HG02943 (cell line): ENCODE measurements around the gene DBP.

Source experiments
- ATAC-seq: cut with Tn5 transposase; IDR thresholded peaks from one replicate; pipeline ENCODE4 v1.9.1; 2021; ENCODE audit warnings: mild to moderate bottlenecking, low read depth, moderate library complexity; ENCODE audit not compliant: unreplicated experiment

The DBP gene

DNA sequence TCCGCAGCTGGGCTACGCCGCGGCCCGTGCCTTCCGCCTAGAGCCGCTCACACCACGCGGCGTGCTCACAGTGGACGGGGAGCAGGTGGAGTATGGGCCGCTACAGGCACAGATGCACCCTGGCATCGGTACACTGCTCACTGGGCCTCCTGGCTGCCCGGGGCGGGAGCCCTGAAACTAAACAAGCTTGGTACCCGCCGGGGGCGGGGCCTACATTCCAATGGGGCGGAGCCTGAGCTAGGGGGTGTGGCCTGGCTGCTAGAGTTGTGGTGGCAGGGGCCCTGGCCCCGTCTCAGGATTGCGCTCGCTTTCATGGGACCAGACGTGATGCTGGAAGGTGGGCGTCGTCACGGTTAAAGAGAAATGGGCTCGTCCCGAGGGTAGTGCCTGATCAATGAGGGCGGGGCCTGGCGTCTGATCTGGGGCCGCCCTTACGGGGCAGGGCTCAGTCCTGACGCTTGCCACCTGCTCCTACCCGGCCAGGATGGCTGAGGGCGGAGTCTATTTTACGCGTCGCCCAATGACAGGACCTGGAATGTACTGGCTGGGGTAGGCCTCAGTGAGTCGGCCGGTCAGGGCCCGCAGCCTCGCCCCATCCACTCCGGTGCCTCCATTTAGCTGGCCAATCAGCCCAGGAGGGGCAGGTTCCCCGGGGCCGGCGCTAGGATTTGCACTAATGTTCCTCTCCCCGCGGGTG lies 7.4 kb downstream of the DBP start:
- ATAC-seq, result no peak

DNA sequence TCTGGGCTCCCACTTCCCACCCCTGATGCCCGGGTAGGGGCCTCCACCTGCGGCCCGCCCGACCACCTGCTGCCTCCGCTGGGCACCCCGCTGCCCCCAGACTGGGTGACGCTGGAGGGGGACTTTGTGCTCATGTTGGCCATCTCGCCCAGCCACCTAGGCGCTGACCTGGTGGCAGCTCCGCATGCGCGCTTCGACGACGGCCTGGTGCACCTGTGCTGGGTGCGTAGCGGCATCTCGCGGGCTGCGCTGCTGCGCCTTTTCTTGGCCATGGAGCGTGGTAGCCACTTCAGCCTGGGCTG lies 7.9 kb downstream of the DBP start:
- no peak for ATAC-seq

DNA sequence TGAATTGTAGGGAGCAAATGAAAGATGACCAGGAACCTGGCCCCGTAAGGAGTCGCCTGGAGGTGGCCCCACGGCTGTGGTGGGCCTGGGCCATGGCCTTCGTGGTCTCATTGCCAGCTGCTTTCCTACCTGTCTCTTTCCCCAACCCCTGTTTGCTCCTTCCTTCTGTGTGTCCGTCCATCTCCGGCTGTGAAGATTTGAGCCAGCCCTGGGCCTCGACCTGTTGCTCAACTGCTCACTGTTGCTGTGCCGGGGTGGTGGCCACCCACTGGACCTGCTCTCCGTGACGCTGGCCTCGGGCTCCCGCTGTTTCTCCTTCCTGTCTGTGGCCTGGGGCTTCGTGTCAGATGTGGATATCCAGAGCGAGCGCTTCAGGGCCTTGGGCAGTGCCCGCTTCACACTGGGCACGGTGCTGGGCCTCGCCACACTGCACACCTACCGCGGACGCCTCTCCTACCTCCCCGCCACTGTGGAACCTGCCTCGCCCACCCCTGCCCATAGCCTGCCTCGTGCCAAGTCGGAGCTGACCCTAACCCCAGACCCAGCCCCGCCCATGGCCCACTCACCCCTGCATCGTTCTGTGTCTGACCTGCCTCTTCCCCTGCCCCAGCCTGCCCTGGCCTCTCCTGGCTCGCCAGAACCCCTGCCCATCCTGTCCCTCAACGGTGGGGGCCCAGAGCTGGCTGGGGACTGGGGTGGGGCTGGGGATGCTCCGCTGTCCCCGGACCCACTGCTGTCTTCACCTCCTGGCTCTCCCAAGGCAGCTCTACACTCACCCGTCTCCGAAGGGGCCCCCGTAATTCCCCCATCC lies 8.5 kb downstream of the DBP start:
- ATAC-seq, result no peak

DNA sequence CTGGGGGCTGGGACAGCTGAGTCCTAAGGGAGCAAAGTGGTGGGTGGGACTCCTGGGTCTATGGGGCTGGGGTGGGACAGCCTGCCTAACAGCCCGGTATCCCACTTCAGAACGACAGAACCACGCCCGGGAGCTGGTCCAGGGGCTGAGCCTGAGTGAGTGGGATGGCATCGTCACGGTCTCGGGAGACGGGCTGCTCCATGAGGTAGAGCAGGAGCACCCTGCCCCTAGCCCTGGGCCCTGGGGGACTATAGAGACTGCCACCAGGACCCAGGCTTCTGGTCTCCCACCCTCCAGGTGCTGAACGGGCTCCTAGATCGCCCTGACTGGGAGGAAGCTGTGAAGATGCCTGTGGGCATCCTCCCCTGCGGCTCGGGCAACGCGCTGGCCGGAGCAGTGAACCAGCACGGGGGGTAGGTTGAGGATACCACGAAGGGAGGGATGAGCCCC lies 9.3 kb downstream of the DBP start:
- no peak for ATAC-seq

DNA sequence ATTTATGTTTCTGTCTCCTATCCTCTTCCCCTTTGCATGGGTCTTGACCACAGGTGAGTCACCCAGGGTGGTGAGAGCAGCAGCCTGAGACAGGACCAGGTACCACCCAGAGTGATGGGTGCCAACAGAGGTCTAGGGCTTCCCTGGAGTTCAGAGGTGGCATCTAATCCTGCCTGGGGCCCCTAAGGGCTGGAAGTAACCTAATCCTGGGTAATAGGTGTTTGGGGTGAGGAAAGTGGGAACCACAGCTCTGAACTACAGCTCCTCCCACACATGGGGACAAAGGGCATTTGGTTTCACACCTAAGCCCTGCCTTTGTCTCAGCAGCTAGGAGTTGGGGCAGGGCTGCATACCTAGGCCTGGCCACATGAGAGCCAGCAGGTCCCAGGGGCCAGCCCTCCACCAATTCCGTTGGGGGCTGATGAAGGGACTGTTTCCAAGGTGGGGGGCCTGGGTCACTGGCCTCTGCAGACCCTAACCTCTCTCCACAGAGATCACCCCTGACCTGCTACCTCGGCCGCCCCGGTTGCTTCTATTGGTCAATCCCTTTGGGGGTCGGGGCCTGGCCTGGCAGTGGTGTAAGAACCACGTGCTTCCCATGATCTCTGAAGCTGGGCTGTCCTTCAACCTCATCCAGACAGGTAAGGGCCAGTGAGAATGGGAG lies 9.8 kb downstream of the DBP start:
- ATAC-seq, result no peak

DNA sequence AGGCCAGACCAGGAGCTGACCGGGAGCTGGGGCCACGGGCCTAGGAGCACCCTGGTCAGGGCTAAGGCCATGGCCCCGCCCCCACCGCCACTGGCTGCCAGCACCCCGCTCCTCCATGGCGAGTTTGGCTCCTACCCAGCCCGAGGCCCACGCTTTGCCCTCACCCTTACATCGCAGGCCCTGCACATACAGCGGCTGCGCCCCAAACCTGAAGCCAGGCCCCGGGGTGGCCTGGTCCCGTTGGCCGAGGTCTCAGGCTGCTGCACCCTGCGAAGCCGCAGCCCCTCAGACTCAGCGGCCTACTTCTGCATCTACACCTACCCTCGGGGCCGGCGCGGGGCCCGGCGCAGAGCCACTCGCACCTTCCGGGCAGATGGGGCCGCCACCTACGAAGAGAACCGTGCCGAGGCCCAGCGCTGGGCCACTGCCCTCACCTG lies 11.3 kb downstream of the DBP start:
- ATAC-seq, result no peak

DNA sequence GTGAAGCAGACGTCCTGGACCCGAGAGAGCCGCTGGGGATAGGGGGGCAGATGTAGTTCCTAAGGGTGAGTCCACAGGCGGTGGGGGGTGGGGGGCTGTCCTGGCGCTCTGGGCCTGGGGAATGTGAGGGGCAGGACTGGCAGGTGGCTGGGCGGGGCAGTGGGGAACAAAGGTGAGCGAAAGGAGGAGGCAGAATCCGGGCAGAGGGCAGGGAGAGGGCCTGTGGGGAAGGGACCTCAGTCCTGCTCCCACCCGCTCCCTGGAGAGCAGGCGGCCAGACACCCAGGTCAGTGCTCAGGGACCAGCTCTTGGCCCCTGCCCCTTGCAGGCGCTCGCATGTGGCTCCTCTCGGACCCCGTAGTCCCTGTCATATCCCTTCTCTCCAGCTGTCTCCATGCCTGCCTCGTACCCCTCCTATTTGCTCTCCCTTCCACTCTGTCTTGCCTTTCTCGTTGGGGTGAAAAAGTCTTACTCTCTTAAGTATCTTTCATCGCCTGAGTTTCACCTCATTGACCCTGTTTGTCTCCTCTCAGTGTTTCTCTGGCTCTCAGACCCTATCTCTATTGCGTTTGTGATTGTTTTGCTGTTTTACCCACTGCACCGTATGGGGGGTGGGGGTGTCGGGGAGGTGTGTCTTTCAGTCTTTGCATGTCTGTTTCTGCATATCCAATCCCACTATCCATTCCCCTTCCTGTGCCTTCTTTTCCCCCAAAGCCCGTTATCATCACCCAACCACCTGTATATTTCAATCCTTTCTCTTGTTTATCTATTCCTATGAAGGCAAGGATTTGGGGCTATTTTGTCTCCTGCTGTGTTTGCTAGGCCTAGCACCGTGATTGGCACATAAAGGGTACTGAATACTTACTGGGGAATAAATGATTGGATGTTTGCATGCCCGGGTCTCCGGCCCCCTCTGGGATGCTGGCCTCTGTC lies 12.1 kb downstream of the DBP start:
- ATAC-seq, result no peak

DNA sequence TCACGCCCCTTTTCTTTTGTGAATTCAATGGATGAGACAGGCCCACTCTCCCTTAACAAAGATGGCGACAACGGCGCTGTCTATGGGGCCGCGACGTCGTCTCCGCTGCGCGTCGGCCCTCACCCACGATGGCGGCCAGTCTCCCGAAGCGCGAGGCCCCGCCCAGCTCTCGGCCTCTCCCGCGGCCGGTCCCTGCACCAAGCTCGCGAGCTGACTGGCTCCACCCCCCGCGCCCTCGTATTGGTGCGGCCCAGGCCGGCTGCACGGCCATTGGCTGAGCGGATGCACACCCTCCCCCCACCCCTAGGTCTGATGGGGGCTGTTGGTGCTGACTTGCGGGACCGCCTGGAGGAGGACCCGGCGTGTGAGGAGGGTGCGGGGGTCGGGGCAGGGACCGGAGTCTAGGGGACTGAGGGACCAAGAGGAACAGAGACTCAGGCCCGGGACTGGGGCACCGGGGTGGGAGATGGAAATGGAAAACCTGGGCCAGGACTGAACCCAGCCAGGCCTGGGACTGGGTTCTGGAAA lies 13.0 kb downstream of the DBP start:
- peak; percentile 51 for ATAC-seq

DNA sequence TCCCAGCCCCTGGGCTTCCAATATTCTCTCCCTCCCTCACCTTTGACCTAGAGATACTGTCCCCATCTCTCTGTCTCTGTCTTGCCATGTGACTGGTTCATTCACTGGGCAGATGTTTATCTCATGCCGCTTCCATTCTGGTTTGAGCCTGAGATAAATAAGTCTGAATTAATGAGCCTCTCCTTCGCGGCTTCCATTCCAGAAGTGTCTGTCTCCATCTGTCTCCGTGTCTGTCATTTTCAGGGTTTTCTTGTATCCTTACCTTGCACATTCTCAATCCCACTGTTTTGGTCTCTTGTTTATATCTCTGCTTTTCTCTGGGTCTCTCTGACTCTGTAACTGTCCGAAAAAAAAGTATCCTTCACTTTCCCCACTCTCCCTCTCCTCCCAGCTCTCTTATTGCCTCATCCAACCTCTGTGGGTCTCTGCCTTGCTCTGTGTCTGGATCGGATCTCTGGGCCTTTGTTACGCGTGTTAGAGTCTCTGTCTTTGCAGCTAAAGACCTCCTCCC lies 13.6 kb downstream of the DBP start:
- ATAC-seq, result no peak

DNA sequence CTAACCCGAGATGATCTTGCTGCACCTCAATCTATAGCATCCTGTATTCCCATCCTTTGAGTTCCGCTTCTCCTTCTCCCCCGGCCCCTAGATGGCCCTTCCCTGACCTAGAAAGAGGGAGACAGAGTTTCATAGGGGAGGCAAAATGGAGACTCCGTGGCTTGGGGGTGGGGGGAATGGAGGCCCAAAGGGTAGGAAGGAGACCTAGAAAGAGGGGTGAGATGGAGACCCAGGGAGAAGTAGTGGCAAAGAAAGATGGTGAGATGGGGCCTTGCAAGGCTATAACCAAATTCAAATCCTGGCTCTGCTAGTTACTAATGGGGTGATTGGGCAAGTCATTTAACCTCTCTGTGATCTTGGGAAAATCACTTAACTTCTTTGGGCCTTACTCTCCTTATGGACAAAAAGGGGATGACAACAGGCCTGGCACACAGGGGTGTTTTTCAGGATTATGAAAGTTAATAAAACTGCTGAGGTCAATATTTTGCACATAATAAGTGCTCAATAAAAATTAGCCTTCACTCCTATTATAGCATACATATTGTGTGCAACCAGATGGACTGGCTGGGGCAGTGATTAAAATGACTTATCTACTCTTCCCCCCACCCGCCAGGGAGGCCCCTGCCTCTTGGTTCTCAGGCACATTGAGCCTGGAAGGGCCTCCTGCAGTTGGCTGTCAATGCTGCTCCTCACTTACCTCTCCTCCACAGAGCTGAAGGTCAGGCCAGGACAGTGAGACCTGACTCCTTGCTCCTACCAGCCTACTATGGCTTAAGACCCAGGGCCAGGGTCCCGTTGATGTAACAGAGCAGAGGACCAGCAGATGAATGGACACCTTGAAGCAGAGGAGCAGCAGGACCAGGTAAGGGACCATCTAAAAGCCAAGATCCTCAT lies 17.2 kb downstream of the DBP start:
- no peak for ATAC-seq

DNA sequence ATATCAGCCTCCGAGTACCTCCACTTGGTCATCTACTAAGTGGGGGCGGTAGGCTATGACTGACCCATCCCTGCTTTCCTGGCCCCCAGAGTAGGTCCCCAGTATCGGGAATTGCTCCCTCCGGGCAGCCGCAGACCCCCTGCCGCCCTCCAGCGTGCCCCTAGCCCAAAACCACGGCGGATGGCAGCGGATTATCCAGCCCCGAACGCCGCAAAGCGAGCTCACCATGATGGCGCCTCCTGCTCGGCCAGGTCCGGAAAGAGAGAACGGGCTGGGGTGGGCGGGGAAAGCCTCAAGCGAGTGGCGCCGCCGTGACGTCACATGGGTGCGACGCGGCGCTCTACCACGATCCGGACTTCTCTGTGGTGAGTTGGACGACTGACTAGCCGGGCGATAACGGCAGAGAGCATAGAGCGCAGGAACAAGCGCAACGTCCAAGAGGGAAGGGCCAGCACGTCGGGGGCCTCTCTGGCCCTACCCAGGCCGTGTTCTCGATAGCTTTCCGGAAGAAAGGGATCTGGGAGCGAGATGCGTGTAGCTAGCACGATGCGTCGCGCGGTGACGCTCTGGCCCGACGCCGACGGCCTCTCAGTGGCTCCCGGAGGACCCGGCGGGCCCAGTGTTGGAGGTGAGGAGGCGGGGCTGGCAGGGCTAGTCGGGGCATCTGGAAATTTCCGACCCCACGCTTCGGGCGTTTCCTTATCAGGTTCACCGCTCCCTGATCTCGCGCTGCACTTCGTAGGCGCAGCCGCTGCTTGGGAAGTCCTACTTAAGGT lies 18.1 kb downstream of the DBP start, which contains the start of the genes RPL18 and SPHK2:
RPL18 (minus strand) TSS at position 263 of the 776 bp plus-strand sequence; CDS start at position 228, 35 bp downstream.
SPHK2 (plus strand) TSS at position 591 of the 776 bp plus-strand sequence. CDS start 1,009 bp downstream, outside the sequence.
- ATAC-seq, result peak; percentile 86

DNA sequence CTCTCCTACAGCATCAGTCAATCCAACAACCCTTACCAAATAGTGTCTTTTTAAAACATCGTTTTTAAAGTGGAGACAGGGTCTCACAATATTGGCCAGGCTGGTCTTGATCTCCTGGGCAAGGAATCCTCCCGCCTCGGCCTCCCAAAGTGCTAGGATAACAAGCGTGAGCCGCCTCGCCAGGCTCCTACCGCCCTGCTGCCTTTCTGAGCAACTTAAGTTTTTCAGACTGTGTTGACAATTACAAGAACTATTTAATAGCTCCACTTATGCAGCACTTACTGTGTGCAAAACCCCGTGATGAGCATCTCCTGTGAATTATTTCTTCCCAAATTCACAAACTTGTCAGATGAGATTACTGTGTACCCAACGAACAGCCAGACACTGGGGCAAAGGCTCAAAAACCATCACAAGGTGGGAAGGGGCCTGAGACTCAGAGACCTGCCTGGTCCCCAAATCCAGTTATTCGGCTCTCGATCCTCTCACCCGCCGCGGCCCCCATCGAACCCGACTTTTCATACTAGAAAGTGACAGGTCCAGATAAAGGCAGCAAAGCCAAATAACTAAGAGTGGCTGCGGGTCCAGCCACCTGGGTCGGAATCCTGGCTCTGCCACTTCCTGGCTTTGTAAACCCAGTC lies 18.8 kb downstream of the DBP start:
- no peak for ATAC-seq

DNA sequence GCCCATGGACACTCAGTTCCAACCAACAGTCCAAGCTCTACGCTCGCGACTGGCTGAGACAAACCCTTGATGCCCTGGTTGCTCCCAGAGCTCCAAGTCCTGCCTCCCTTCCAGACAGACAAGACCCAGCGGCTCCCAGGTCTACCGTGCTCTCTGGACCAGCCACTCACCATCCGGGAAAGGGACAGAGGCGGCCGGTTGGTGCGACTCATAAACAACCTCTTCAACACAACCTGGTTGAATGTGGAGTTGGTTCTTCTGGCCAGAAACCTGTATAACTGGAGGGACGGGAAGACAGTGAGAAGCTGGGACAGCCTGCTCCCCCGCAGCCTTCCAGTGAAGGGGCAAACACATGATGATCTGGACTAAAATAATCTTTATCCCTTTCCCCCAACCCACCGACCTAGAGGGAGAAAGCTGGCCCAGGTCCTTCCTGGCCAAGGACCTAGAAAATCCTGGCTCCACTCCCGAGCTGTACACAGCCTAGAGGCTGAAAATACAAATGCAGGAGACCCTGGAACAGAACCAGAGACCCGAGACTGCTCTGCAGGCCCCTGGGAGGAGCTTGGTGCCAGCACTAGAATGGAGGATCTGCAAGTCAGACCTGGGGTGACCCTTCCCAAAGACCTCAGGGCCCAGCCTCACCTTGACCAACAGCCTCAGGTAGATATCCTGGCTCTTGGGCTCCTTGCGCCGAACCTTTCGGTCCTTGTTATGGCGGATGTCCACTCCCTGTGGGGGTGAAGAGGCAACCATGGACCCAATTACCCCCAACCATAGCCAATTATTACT lies 19.8 kb downstream of the DBP start:
- no peak for ATAC-seq

DNA sequence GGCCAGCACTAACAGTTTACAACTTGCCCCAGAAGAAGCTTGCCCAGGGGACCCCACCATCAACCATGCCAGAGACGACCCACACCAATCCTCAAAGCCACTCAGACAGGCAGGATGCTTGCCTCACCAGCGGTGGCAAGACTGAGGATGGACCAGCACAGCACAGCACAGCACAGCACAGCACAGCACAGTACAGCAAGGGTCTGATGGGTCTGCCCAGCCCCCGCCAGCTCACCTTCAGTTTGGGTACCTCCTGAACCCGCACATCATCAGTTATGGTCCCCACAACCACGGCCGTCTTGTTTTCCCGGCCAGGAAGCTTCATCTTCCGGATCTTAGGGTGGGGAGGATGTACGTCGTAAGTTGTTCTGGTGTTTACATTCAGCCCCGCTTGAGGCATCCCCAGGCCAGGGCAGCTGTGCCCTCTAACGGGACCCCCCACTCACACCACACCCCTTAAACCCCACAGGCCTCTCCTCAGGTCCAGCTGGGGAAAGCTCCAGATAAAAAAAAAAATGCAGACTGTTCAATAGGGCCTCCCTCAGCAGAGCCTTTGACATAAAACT lies 20.6 kb downstream of the DBP start:
- no peak for ATAC-seq

DNA sequence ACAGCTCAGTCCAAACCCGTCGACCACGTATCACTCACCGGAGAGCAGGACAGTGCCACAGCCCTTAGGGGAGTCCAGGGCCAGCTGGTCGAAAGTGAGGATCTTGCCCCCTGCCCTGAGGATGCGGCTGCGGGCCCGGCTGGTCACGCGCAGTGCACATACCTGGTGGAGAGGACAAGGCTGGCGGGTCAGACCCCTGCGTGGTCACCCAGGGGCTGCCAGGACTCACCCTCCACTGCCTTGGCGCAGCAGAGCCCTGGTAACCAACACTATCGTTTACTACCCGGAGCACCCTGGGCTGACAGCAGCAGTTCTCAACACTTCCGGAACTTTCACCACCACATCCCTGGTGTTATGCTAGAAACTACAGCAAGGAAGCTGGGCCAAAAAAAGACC lies 21.1 kb downstream of the DBP start:
- ATAC-seq, result no peak

DNA sequence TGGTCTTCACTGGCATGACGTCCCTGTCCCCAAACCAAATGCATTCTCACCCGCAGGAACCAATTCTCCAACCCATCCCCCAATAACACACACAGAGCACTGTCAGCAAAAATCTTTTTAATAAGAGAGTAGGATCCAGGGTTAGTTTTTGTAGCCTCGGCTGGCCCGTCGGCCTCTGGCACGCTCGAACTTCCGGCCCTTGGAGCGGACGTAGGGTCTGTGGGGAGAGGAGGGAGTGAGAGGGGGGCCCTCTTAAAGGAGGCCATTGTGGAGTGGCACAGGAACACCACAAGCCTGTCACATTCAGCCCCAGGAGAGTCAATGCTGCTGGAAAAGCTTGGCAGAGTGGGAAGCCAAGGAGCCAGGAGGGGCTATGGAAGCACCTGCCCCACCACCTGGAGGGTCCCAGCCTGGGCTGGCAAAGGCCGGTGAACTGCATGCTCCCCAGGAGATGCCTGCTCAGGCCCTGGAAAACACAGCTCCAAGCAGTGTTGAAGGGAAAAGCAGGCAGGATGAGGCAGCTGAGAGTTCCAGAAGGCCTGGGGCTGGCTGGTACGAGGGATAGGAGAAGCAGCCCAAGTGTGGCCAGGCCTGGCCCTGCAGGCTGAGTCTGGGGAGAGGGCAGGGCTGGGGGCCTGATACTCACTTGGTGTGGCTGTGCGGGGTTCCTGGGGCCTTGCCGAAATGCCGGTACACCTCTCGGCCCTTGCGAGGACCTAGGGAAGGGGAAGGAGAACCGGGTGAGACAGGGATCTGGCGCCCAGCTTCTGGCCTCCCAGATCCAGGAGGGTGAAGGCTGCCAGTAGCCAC lies 21.7 kb downstream of the DBP start:
- ATAC-seq, result no peak
